ENCODE data around the gene ZNF583.

- TF ChIP-seq POLR2A (IDR thresholded peaks at IDR 0.05) (no peak), CTCF (IDR thresholded peaks at IDR 0.05) (no peak)
These were observed 26.8 kb upstream of the ZNF583 start for GRCh38 chr19:56377105-56377924.
